ENCODE data around the gene C3orf62. TPM values are rescaled to one million over a fixed set of nuclear protein-coding genes. Genes with fewer than 3 reads are reported as not detected.
"Not testable (repeated sequence)": the region's sequence is repeated elsewhere in the genome, so short reads cannot be mapped to it uniquely, and the experiment has no call there.

The C3orf62 gene
- total RNA-seq, 1 donor from 2014 or later = 5.3 TPM

DNA sequence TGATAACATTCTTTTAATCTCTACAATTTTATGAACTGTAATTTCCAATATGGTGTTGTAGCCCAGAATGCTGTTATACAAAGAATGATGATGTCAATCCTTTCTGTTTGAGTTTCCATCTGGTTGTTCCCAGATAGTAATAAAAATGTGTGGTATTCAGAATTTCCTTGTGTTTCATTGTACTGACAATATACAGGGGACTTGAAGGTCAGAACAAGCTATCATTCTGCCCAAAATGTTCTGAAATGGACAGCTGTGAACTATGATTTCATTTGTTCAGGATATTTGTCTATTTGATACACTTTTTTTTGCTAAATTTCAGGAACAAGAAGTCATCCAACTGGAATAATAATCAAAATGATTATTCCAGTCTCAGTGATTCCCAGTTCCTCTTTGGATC, 40.8 kb downstream of the C3orf62 start:
- H3K27ac Mint-ChIP-seq = no peak overlapping the region
- ChIA-PET POLR2A (no interaction called here), CTCF (no interaction called here)
- intact Hi-C loops (cut with micrococcal nuclease) = no loop called here
- TF ChIP-seq, protein P1, sequence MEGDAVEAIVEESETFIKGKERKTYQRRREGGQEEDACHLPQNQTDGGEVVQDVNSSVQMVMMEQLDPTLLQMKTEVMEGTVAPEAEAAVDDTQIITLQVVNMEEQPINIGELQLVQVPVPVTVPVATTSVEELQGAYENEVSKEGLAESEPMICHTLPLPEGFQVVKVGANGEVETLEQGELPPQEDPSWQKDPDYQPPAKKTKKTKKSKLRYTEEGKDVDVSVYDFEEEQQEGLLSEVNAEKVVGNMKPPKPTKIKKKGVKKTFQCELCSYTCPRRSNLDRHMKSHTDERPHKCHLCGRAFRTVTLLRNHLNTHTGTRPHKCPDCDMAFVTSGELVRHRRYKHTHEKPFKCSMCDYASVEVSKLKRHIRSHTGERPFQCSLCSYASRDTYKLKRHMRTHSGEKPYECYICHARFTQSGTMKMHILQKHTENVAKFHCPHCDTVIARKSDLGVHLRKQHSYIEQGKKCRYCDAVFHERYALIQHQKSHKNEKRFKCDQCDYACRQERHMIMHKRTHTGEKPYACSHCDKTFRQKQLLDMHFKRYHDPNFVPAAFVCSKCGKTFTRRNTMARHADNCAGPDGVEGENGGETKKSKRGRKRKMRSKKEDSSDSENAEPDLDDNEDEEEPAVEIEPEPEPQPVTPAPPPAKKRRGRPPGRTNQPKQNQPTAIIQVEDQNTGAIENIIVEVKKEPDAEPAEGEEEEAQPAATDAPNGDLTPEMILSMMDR (IDR thresholded peaks at IDR 0.05) = no peak
- H3K27me3 Mint-ChIP-seq = peaks cover 4% of the 10 kb centered on the region
- ATAC-seq (ENCODE audit: low read depth) (no peak), DNase-seq (no peak)
- peaks cover 28% of the 10 kb centered on the region for H3K9me3 Mint-ChIP-seq
- no peak overlapping the region for H3K4me3 Mint-ChIP-seq
- peaks cover 5% of the 10 kb centered on the region for H3K36me3 Mint-ChIP-seq (ENCODE audit: low read depth)
- H3K4me1 Mint-ChIP-seq = peaks cover 6% of the 10 kb centered on the region

DNA sequence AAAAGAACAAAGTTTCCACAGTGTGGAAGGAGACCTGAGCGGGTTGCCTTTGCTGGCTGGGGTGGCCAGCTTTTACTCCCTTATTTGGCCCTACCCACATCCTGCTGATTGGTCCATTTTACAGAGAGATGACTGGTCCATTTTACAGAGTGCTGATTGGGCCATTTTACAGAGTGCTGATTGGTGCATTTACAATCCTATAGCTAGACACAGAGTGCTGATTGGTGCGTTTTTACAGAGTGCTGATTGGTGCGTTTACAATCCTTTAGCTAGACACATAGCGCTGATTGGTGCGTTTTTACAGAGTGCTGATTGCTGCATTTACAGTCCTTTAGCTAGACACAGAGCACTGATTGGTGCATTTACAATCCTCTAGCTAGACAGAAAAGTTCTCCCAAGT, 48.2 kb downstream of the C3orf62 start:
- ATAC-seq (ENCODE audit: low read depth); POLR2A ChIA-PET; H3K27ac Mint-ChIP-seq; H3K4me1 Mint-ChIP-seq; H3K4me3 Mint-ChIP-seq; DNase-seq; intact Hi-C loops (cut with micrococcal nuclease); CTCF ChIA-PET; H3K27me3 Mint-ChIP-seq: not testable (repeated sequence)
- peaks cover 45% of the 10 kb centered on the region for H3K9me3 Mint-ChIP-seq
- H3K36me3 Mint-ChIP-seq (ENCODE audit: low read depth) = peaks cover 14% of the 10 kb centered on the region

DNA sequence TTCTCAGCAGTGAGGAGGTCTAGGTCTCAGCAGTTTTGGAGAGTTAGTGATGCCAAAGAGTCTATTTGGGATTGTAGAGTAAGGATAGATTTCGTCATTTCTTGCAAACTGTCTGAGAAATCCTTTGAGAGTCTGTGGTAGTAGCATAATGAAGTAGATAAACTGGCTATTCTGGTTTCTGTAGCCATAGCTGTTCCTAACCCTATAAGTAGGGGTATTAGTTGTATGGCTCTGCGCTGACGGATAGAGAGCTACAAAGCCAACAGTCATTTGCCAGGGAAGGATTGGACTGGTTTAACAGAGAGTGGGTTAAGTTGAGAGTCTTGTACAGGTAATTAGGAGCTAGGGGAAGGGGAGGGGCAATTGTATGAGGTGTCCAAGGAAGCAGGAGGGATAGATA, 55.0 kb downstream of the C3orf62 start:
- ChIA-PET CTCF (no interaction called here), POLR2A (no interaction called here)
- Mint-ChIP-seq H3K4me1 (no peaks in the 10 kb centered on the region), H3K4me3 (no peak overlapping the region), H3K9me3 (peaks cover 2% of the 10 kb centered on the region), H3K36me3 (ENCODE audit: low read depth) (peaks cover 4% of the 10 kb centered on the region), H3K27ac (no peak overlapping the region), H3K27me3 (peaks cover 11% of the 10 kb centered on the region)
- DNase-seq (no peak), ATAC-seq (ENCODE audit: low read depth) (no peak)
- TF ChIP-seq, protein P1 (IDR thresholded peaks at IDR 0.05) = no peak
- intact Hi-C loops (cut with micrococcal nuclease) = no loop called here

DNA sequence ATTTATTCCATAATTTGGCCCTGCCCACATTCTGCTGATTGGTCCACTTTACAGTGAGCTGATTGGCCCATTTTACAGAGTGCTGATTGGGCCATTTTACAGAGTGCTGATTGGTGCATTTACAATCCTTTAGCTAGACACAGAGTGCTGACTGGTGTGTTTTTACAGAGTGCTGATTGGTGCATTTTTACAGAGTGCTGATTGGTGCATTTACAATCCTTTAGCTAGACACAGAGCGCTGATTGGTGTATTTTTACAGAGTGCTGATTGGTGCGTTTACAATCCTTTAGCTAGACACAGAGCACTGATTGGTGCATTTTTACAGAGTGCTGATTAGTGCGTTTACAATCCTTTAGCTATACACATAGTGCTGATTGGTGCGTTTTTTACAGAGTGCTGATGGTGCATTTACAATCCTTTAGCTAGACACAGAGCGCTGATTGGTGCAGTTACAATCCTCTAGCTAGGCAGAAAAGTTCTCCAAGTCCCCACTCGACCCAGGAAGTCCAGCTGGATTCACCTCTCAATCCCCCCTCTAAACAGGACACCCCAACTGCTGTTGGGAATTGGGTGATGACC, 56.0 kb downstream of the C3orf62 start:
- DNase-seq; ATAC-seq (ENCODE audit: low read depth); H3K9me3 Mint-ChIP-seq; POLR2A ChIA-PET; CTCF ChIA-PET; intact Hi-C loops (cut with micrococcal nuclease); H3K4me3 Mint-ChIP-seq; H3K27ac Mint-ChIP-seq; H3K4me1 Mint-ChIP-seq; H3K36me3 Mint-ChIP-seq (ENCODE audit: low read depth): not testable (repeated sequence)
- H3K27me3 Mint-ChIP-seq = peaks cover 14% of the 10 kb centered on the region

DNA sequence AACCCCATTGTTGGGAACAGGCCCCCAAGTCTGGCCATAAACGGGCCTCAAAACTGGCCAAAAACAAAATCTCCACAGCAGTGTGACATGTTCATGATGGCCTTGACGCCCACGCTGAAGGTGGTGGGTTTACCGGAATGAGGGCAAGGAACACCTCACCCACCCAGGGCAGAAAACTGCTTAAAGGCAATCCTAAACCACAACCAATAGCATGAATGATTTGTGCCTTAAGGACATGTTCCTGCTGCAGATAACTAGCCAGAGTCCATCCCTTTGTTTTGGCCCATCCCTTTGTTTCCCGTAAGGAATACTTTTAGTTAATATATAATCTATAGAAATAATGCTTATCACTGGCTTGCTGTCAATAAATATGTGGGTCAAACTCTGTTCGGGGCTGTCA, 57.9 kb downstream of the C3orf62 start:
- ATAC-seq (ENCODE audit: low read depth) (no peak), DNase-seq (no peak)
- Mint-ChIP-seq H3K36me3 (ENCODE audit: low read depth) (no peaks in the 10 kb centered on the region), H3K27ac (no peak overlapping the region), H3K9me3 (peaks cover 6% of the 10 kb centered on the region), H3K4me1 (no peaks in the 10 kb centered on the region), H3K27me3 (peaks cover 14% of the 10 kb centered on the region), H3K4me3 (no peak overlapping the region)
- intact Hi-C loops (cut with micrococcal nuclease) = no loop called here
- CTCF ChIA-PET = no interaction called here
- TF ChIP-seq, protein P1 (IDR thresholded peaks at IDR 0.05) = no peak
- POLR2A ChIA-PET = no interaction called here

Other genes starting within 250 kb of the C3orf62 start
- 387 and 414 TPM in 2 replicates for gene IMPDH2, start 247.8 kb downstream of the C3orf62 start, total RNA-seq
- 142 and 155 TPM in 2 replicates for gene QRICH1, start 183.2 kb downstream of the C3orf62 start, total RNA-seq
- 321 and 342 TPM in 2 replicates for gene QARS1, start 172.5 kb downstream of the C3orf62 start, total RNA-seq
- 62.0 and 75.3 TPM in 2 replicates for gene USP19, start 156.4 kb downstream of the C3orf62 start, total RNA-seq
- not detected in 2 replicates for gene LAMB2, start 144.2 kb downstream of the C3orf62 start, total RNA-seq
- 28.3 and 28.9 TPM in 2 replicates for gene CCDC71, start 110.9 kb downstream of the C3orf62 start, total RNA-seq
- 1.1 and 1.2 TPM in 2 replicates for gene KLHDC8B, start 105.6 kb downstream of the C3orf62 start, total RNA-seq
- gene USP4, start 62.8 kb upstream of the C3orf62 start, total RNA-seq = 86.7 and 115 TPM in 2 replicates
- 90.0 and 94.6 TPM in 2 replicates for gene GPX1, start 81.1 kb upstream of the C3orf62 start, total RNA-seq
- 399 and 425 TPM in 2 replicates for gene RHOA, start 134.7 kb upstream of the C3orf62 start, total RNA-seq
- gene TCTA, start 135.2 kb upstream of the C3orf62 start, total RNA-seq = 26.4 and 32.2 TPM in 2 replicates
- gene AMT, start 145.2 kb upstream of the C3orf62 start, total RNA-seq = 7.0 and 7.3 TPM in 2 replicates
- gene NICN1, start 152.1 kb upstream of the C3orf62 start, total RNA-seq = 14.4 and 18.0 TPM in 2 replicates
- 18.5 and 19.7 TPM in 2 replicates for gene DAG1, start 193.0 kb upstream of the C3orf62 start, total RNA-seq

Measured in activated B cell treated with CpG ODN at 0.5 μM for 24 hours (primary cell).